ENCODE measurements around the gene AGBL1.

Gene AGBL1

GRCh38 chr15:86236356-86237110, 156.9 kb downstream of the AGBL1 start:
- peaks cover 12% of the 10 kb centered on the region for H3K4me1 Mint-ChIP-seq
- H3K4me3 Mint-ChIP-seq = peak overlapping the region; percentile 3 to 47 (median 31)
- TF ChIP-seq CTCF (IDR thresholded peaks at IDR 0.05; ENCODE audit: unreplicated experiment in 3 of 3) = no peak
- no peaks in the 10 kb centered on the region for H3K36me3 Mint-ChIP-seq (ENCODE audit: low read depth)
- H3K27me3 Mint-ChIP-seq (ENCODE audit: low read depth) = peaks cover 12% of the 10 kb centered on the region
- no peaks in the 10 kb centered on the region for H3K9me3 Mint-ChIP-seq
- H3K27ac Mint-ChIP-seq = no peak overlapping the region

- Mint-ChIP-seq H3K4me3 (no peak overlapping the region), H3K27me3 (ENCODE audit: low read depth) (peaks cover 7% of the 10 kb centered on the region), H3K4me1 (peaks cover 10% of the 10 kb centered on the region)
These were observed 157.4 kb downstream of the AGBL1 start for GRCh38 chr15:86237111-86237500.

GRCh38 chr15:86247249-86247955, 167.7 kb downstream of the AGBL1 start:
- TF ChIP-seq CTCF (IDR thresholded peaks at IDR 0.05; ENCODE audit: unreplicated experiment in 3 of 3) = no peak
- H3K36me3 Mint-ChIP-seq (ENCODE audit: low read depth) = no peaks in the 10 kb centered on the region
- H3K4me1 Mint-ChIP-seq = no peaks in the 10 kb centered on the region
- H3K4me3 Mint-ChIP-seq = no peak overlapping the region
- H3K9me3 Mint-ChIP-seq = no peaks in the 10 kb centered on the region
- H3K27me3 Mint-ChIP-seq (ENCODE audit: low read depth) = no peaks in the 10 kb centered on the region
- no peak overlapping the region for H3K27ac Mint-ChIP-seq

More at GRCh38 chr15:86237111-86237500, 157.4 kb downstream of the AGBL1 start:
- H3K9me3 Mint-ChIP-seq = no peaks in the 10 kb centered on the region
- no peak for TF ChIP-seq CTCF (IDR thresholded peaks at IDR 0.05; ENCODE audit: unreplicated experiment in 3 of 3)
- H3K36me3 Mint-ChIP-seq (ENCODE audit: low read depth) = no peaks in the 10 kb centered on the region
- H3K27ac Mint-ChIP-seq = no peak overlapping the region

- TF ChIP-seq CTCF (IDR thresholded peaks at IDR 0.05; ENCODE audit: unreplicated experiment in 3 of 3) = no peak
- no peaks in the 10 kb centered on the region for H3K36me3 Mint-ChIP-seq (ENCODE audit: low read depth)
These were observed 175.6 kb downstream of the AGBL1 start for GRCh38 chr15:86255247-86255646.

GRCh38 chr15:86256628-86257027, 177.0 kb downstream of the AGBL1 start:
- Mint-ChIP-seq H3K4me1 (no peaks in the 10 kb centered on the region), H3K27ac (no peak overlapping the region), H3K4me3 (no peak overlapping the region), H3K27me3 (ENCODE audit: low read depth) (peaks cover 6% of the 10 kb centered on the region), H3K36me3 (ENCODE audit: low read depth) (no peaks in the 10 kb centered on the region), H3K9me3 (no peaks in the 10 kb centered on the region)
- no peak for TF ChIP-seq CTCF (IDR thresholded peaks at IDR 0.05; ENCODE audit: unreplicated experiment in 3 of 3)

More at GRCh38 chr15:86255247-86255646, 175.6 kb downstream of the AGBL1 start:
- H3K27me3 Mint-ChIP-seq (ENCODE audit: low read depth) = peaks cover 6% of the 10 kb centered on the region
- H3K4me3 Mint-ChIP-seq = no peak overlapping the region
- no peaks in the 10 kb centered on the region for H3K9me3 Mint-ChIP-seq
- no peak overlapping the region for H3K27ac Mint-ChIP-seq
- H3K4me1 Mint-ChIP-seq = no peaks in the 10 kb centered on the region

Data from nephron (organoid).